SKM-1 (cell line): ENCODE measurements around the gene CEP95.

Source experiments
- DNase-seq: peaks from one replicate; lab custom pipeline; 2025; ENCODE audit not compliant: unreplicated experiment; lab: John Stamatoyannopoulos, UW

Gene CEP95

GRCh38 chr17:64515829-64516228, 9.1 kb downstream of the CEP95 start:
- no peak for DNase-seq

- DNase-seq: no peak
Measured at GRCh38 chr17:64519601-64520000, 12.8 kb downstream of the CEP95 start.

DNA sequence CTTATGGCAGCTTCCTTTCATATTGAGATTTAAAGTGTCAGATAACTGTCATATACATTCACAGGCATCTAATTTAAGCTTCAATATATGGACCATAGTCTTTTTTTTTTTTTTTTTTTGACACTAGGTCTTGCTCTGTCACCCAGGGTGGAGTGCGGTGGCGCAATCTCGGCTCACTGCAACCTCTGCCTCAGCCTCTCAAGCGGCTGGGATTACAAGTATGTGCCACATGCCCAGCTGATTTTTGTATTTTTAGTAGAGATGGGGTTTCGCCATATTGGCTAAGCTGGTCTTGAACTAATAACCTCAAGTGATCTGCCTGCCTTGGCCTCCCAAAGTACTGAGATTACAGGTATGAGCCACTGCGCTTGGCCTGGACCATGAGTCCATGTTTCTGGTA, 13.6 kb downstream of the CEP95 start:
- DNase-seq: no peak

DNA sequence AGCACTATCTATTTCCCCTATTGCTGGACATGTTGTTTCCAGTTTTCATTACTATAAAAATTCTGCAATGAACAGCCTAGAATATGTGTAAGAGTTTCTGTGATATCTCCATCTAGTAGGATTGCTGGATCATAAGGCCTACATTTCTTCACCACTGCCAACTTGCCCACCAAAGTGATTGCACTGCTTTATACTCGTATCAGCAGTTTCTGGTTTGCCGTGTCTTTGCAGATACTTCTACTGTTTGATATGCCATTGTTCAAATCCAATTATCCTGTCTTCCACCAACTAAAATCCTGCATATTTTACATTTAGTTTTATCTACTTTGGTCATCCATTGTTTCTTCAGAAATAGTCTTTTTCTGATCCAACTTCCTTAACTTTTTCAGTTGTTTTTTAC, 21.1 kb downstream of the CEP95 start:
- DNase-seq: no peak

GRCh38 chr17:64529221-64529620, 22.4 kb downstream of the CEP95 start:
- DNase-seq: no peak

- no peak for DNase-seq
Measured at GRCh38 chr17:64531955-64532371, 25.2 kb downstream of the CEP95 start.

GRCh38 chr17:64532409-64532808, 25.6 kb downstream of the CEP95 start:
- no peak for DNase-seq

DNA sequence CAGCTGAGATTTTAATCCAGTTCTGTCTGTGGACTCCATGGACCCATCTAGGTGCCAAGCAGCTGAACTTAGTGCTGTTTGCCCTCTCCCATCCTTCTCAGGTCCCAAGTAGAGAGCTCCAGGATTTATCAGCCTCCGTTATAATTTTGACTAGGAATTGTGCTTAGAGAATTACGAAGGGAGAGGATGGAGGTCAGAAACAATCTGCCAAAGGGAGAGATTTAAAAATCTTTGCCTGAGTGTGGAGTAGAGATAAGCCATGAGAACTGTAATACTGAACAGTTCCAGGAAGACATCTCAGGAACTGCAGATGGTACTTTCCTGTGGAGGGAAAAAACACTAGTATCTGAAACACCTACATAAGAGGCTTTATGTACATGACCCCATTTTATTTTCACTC, 27.0 kb downstream of the CEP95 start:
- no peak for DNase-seq

DNA sequence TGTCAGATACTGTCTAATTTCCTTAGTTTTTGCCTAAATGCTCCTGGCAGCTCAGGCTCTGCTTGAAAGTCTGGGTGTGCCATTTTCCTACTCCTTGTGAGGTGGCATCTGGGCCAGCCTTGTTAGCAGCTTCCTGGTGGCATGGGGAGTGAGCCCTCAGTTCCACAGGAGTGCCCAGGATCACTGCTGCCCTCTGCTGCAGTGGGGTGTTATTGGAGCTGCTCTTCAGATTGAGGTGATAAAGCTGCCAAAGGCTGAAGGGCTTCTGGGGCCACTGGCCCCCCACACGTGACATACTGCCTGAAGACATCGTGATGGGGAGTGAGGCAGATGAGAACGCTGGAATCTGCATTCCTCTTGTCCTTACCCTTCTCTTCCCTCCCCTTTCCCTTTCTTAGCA, 27.4 kb downstream of the CEP95 start:
- DNase-seq: no peak

DNA sequence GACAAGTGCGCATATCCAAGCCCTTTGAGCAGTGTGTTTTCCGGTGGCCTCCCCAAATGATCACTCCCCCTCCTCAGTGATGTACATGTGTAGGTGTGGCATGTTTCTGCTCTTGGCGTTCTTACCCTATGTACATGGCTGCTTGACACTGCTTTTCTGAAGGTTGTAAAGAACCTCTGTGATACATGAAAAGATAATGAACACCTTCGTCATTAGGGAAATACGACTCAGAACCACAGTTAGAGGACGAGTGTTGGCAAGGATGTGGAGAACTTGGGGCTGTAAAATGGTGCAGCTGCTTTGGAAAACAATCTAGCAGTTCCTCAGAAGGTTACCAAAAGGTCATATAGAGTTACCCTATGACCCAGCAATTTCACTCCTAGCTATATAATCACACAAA, 28.6 kb downstream of the CEP95 start:
- no peak for DNase-seq

DNA sequence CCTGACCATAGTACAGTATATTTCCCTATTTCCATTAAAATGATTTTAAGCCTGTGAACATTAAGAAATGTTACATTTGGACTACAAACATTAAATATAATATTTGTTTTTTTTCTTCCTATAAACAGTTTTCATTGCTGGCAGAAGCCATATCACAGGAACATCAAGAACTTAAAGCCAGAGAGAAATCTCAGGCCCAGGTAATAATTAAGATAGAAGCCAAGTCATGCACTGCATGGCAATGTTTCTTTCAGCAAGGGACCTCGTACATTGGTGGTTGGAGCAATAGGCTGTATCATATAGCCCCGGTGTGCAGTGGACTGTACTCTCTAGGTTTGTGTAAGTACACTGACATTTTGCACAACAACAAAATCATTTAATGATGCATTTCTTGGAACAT, 30.1 kb downstream of the CEP95 start:
- DNase-seq: no peak

- no peak for DNase-seq
Measured at GRCh38 chr17:64537488-64537887, 30.7 kb downstream of the CEP95 start.

DNA sequence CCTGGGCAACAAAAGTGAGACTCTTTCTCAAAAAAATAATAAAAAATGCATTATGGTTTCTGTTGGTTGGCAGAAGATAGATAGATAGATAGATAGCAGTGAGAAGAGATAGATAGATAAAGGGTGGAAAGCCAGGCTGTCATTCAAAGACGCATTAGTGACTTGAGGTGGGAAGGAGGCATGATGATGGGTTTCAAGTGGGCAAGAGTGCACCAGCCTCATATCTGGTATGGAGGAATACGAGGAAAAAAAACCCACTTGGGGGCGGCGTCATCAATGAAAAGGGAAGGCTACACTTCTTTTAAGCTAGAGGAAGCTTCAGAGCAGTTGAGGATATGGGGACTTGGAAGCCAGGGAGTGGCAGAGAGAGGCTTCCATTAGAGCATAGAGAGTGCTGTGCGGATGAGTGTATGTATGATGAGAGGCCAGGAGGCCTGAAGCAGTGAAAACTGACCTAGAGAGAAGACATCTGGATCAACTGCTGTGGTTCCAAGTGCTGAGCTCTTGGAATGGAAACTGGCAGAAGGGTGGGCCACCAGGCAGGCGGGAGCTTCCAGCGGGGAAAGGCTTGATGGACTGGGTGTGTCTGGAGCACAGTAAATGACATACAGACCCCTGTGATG, 31.8 kb downstream of the CEP95 start:
- no peak for DNase-seq

DNA sequence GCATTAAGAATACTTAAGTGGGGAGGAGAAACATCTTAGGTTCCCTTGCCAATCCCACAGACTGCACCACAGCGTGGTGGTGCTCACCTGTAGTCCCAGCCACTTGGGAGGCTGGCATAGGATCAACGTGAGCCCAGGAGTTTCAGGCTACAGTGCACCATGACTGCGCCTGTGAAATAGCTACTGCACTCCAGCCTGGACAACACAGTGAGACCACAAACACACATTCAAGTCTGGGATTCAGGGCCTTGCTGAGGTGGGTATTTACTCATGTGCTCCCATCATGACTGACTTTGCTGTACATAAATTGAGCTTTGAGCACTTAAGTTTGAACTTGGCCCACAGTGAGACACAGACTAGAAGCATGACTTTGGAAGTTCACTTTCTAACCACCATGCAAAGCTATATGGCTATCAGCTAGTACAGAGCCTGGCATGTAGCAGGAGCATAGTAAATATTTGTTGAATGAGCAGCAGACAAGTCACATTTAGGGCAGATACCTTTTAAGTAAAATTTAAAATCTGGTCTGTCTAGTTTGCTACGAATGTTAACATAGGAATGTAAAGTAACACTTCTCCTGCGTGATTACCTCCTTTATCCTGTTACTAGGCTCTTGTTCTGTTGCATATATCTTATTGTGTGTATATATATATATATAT, 33.5 kb downstream of the CEP95 start:
- DNase-seq: no peak

GRCh38 chr17:64544742-64545141, 38.0 kb downstream of the CEP95 start:
- DNase-seq: no peak

GRCh38 chr17:64546716-64547115, 39.9 kb downstream of the CEP95 start:
- no peak for DNase-seq

GRCh38 chr17:64547319-64547718, 40.5 kb downstream of the CEP95 start:
- no peak for DNase-seq

DNA sequence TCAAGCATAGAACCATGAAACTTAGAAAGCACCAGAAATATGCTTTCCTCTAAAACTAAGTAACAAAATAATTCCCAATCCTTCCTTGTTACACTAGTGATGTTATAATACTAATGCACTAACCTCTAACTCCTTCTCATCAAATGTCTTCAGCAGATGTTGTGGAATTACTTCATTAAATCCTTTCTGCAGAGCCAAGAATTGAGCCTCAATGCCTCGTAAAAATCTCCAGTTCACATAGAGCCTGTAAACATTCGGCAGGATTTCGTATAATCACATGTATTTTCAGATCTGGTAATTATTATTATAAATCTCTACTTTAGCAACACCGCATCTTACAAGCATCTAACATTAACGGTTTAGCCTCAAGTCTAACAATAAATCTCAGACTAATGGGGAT, 44.7 kb downstream of the CEP95 start:
- DNase-seq: no peak

DNA sequence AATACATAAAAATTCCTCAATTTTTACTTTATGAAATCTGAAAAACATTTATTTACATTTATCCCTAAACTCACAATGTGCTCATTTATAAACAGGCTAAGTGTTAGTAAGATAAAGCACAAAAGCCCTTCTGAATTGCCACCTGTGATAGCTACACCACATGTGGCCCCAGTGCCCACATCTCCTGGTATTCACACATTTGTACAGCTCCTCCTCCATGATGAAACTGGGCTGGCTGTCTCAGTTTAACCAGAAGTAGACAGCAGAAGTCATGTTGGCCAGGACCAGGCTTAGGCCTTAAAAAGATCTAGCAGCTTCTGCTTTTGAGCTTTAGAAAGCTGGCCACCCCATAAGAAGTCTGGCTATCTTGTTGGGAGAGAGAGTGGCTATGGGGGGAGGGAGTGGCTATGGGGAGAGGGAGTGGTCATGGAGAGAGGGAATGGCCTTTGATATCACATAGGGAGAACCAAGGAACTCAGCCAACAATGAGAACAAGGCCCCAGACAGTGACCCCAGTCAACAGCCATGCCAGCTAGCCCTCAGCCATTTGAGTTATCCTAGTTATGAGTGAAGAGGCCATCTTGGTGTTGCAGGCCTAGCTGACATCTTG, 47.4 kb downstream of the CEP95 start:
- no peak for DNase-seq

GRCh38 chr17:64555281-64555680, 48.5 kb downstream of the CEP95 start:
- DNase-seq: no peak

GRCh38 chr17:64564098-64564497, 57.3 kb downstream of the CEP95 start:
- DNase-seq: no peak

- no peak for DNase-seq
Measured at GRCh38 chr17:64565563-64565962, 58.8 kb downstream of the CEP95 start.

GRCh38 chr17:64571746-64572145, 65.0 kb downstream of the CEP95 start:
- no peak for DNase-seq
